ENCODE results near the gene CADPS.

GRCh38 chr3:62376906-62377877 is 498.0 kb downstream of the CADPS start:
- TF ChIP-seq POLR2A (IDR thresholded peaks at IDR 0.05; ENCODE audit: low read length) (no peak), GATA1 (IDR thresholded peaks at IDR 0.05; ENCODE audit: low read depth, low read length) (no peak)
